ENCODE results near the gene KCTD10.

DNA sequence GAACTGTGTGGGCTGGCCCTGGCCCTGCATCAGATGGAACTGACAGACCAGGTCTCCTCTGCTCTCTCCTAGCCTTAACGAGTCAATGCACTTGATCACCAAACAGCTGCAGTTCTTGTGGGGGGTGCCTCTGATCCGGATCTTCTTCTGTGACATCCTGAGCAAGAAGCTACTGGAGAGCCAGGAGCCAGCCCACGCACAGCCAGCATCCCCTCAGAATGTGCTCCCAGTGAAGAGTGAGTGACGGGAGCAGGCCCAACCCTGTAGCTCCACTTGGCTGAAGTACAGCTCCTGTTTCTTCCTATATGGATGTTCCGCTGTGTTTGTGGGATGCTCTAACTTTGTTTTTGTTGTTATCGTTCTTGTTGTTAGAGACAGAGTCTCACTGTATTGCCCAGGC is 24.2 kb upstream of the KCTD10 start:
- TF ChIP-seq, protein P1, sequence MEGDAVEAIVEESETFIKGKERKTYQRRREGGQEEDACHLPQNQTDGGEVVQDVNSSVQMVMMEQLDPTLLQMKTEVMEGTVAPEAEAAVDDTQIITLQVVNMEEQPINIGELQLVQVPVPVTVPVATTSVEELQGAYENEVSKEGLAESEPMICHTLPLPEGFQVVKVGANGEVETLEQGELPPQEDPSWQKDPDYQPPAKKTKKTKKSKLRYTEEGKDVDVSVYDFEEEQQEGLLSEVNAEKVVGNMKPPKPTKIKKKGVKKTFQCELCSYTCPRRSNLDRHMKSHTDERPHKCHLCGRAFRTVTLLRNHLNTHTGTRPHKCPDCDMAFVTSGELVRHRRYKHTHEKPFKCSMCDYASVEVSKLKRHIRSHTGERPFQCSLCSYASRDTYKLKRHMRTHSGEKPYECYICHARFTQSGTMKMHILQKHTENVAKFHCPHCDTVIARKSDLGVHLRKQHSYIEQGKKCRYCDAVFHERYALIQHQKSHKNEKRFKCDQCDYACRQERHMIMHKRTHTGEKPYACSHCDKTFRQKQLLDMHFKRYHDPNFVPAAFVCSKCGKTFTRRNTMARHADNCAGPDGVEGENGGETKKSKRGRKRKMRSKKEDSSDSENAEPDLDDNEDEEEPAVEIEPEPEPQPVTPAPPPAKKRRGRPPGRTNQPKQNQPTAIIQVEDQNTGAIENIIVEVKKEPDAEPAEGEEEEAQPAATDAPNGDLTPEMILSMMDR (conservative IDR thresholded peaks at IDR 0.05; ENCODE audit: low read depth, low read length), result no peak
- no peak for TF ChIP-seq EZH2 (IDR thresholded peaks at IDR 0.05; ENCODE audit: borderline replicate concordance, low read depth, low read length, poor library complexity, severe bottlenecking)

Data from A673 (cell line).